ENCODE results near the gene BRD9. TPM values are rescaled to one million over a fixed set of nuclear protein-coding genes. Genes with fewer than 3 reads are reported as not detected.

BRD9 gene
- total and polyA plus RNA-seq, 2 experiments from 2014 or later = 18.2 to 30.6 TPM

DNA sequence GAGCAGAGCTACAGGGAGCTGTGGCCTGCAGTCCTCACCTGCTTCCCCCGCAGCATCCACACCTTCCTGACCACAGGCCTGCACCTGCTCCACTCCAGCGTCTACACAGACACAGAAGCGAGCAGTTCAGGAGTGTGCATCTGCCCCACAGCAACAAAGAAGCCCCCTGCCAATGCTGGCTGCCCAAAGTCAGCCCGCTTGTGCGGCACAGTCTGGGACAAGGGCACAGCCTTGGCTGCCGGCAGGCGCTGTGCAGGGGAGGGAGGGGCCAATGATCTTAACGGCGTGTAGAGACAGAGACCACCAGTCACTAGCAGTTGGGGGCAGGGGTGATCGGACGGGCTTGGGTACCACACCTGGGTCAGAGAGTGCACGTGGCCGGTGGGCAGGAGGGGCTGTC lies 6.6 kb downstream of the BRD9 start:
- peaks cover 90% of the 10 kb centered on the region for H3K79me2 ChIP-seq (ENCODE audit: insufficient read depth)
- no peak overlapping the region for H3K4me2 ChIP-seq (ENCODE audit: unreplicated experiment)
- H3K9me2 ChIP-seq (ENCODE audit: insufficient read depth) = no peaks in the 10 kb centered on the region
- H4K20me1 ChIP-seq (ENCODE audit: insufficient read depth) = peaks cover 4% of the 10 kb centered on the region; the same call in 1 of the 2 replicates
- DNase-seq = no peak
- in situ Hi-C loops (cut with MboI) = no loop called here
- H3K9ac ChIP-seq = no peak overlapping the region
- no peak overlapping the region for H3K4me3 ChIP-seq
- H3K27me3 ChIP-seq (replicated peaks; ENCODE audit: insufficient read depth) = no peaks in the 10 kb centered on the region
- peaks cover 2% of the 10 kb centered on the region; the same call in 1 of the 2 replicates for H3K4me1 ChIP-seq (ENCODE audit: insufficient read depth)
- H3K27ac ChIP-seq = no peak overlapping the region
- peaks cover 26% of the 10 kb centered on the region; the same call in 1 of the 2 replicates for H3K36me3 ChIP-seq (ENCODE audit: low read depth)
- H3F3A ChIP-seq (ENCODE audit: insufficient read depth) = no peaks in the 10 kb centered on the region
- no peak for TF ChIP-seq EZH2phosphoT487 (IDR thresholded peaks at IDR 0.05; ENCODE audit: insufficient read depth, low read depth)
- TF ChIP-seq EZH2 (IDR thresholded peaks at IDR 0.05; ENCODE audit: insufficient read depth, poor library complexity, severe bottlenecking) = no peak
- WGBS, 2 experiments (ENCODE audit: low coverage in 1 of 2, low lambda C conversion rate in 2 of 2, missing lambda C conversion rate in 2 of 2) = 93 to 95% methylated on average over 13 of the region's 13 CpGs
- no peak overlapping the region for H2AFZ ChIP-seq
- no peaks in the 10 kb centered on the region for H3K9me3 ChIP-seq (ENCODE audit: low read depth)

DNA sequence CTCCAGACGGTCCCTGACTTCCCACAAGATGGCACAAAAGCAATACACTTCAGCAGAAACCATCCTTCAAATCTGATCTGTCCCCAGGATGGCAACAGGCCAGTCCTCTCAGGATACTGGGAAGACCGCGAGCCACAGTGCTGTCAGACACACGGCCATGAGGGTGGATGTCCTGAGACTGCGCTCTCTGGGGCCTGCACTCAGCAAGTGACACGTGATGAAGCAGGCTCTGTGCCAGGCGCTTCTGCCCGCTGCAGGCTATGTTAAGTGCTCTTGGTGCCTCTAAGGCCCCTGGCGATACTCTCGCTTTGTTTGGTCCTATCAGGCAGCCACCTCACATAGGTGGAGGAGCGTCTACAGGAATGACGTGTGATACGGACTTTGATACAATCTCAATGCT lies 7.1 kb downstream of the BRD9 start:
- DNase-seq = no peak
- H3K27ac ChIP-seq = no peak overlapping the region
- no peak overlapping the region for H3K4me2 ChIP-seq (ENCODE audit: unreplicated experiment)
- 93 to 96% methylated on average over 13 of the region's 13 CpGs for WGBS, 2 experiments (ENCODE audit: low coverage in 1 of 2, low lambda C conversion rate in 2 of 2, missing lambda C conversion rate in 2 of 2)
- no peaks in the 10 kb centered on the region for H3K9me3 ChIP-seq (ENCODE audit: low read depth)
- peaks cover 26% of the 10 kb centered on the region; the same call in 1 of the 2 replicates for H3K36me3 ChIP-seq (ENCODE audit: low read depth)
- H3K4me1 ChIP-seq (ENCODE audit: insufficient read depth) = no peaks in the 10 kb centered on the region
- H2AFZ ChIP-seq = no peak overlapping the region
- H3K9me2 ChIP-seq (ENCODE audit: insufficient read depth) = no peaks in the 10 kb centered on the region
- H3K27me3 ChIP-seq (replicated peaks; ENCODE audit: insufficient read depth) = no peaks in the 10 kb centered on the region
- H3F3A ChIP-seq (ENCODE audit: insufficient read depth) = no peaks in the 10 kb centered on the region
- H4K20me1 ChIP-seq (ENCODE audit: insufficient read depth) = peaks cover 4% of the 10 kb centered on the region; the same call in 1 of the 2 replicates
- in situ Hi-C loops (cut with MboI) = no loop called here
- H3K4me3 ChIP-seq = no peak overlapping the region
- H3K9ac ChIP-seq = no peak overlapping the region
- TF ChIP-seq EZH2phosphoT487 (IDR thresholded peaks at IDR 0.05; ENCODE audit: insufficient read depth, low read depth) (no peak), EZH2 (IDR thresholded peaks at IDR 0.05; ENCODE audit: insufficient read depth, poor library complexity, severe bottlenecking) (no peak)
- H3K79me2 ChIP-seq (ENCODE audit: insufficient read depth) = peaks cover 85% of the 10 kb centered on the region

DNA sequence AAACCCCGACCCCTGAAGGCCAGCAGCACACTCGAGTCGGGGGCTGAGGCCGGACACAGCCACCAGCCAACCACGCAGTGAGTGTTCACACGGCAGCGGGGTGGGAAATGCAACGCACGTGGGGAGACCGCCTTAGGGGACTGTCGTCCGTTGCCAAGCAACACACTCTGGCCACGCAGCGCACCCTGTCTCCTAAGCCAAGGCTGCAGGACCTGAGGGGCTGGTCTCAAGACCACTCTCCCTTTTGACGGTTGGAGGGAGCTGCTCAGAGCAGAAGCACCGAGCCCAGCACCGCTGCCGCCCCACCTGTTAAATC lies 7.5 kb downstream of the BRD9 start:
- Histone ChIP-seq H3K9me2 (ENCODE audit: insufficient read depth) (no peaks in the 10 kb centered on the region), H3K9ac (no peak overlapping the region), H3K36me3 (ENCODE audit: low read depth) (peaks cover 26% of the 10 kb centered on the region; the same call in 1 of the 2 replicates), H2AFZ (no peak overlapping the region), H3K4me3 (no peak overlapping the region), H3K79me2 (ENCODE audit: insufficient read depth) (peaks cover 80% of the 10 kb centered on the region), H3K9me3 (ENCODE audit: low read depth) (no peaks in the 10 kb centered on the region), H3K4me2 (ENCODE audit: unreplicated experiment) (no peak overlapping the region), H3F3A (ENCODE audit: insufficient read depth) (no peaks in the 10 kb centered on the region), H4K20me1 (ENCODE audit: insufficient read depth) (peaks cover 4% of the 10 kb centered on the region; the same call in 1 of the 2 replicates), H3K27ac (no peak overlapping the region), H3K27me3 (replicated peaks; ENCODE audit: insufficient read depth) (no peaks in the 10 kb centered on the region), H3K4me1 (ENCODE audit: insufficient read depth) (no peaks in the 10 kb centered on the region)
- TF ChIP-seq EZH2 (IDR thresholded peaks at IDR 0.05; ENCODE audit: insufficient read depth, poor library complexity, severe bottlenecking) = no peak
- no peak for TF ChIP-seq EZH2phosphoT487 (IDR thresholded peaks at IDR 0.05; ENCODE audit: insufficient read depth, low read depth)
- no peak for DNase-seq
- in situ Hi-C loops (cut with MboI) = no loop called here
- 94 to 95% methylated on average over 17 to 18 of the region's 18 CpGs for WGBS, 2 experiments (ENCODE audit: low coverage in 1 of 2, low lambda C conversion rate in 2 of 2, missing lambda C conversion rate in 2 of 2)

DNA sequence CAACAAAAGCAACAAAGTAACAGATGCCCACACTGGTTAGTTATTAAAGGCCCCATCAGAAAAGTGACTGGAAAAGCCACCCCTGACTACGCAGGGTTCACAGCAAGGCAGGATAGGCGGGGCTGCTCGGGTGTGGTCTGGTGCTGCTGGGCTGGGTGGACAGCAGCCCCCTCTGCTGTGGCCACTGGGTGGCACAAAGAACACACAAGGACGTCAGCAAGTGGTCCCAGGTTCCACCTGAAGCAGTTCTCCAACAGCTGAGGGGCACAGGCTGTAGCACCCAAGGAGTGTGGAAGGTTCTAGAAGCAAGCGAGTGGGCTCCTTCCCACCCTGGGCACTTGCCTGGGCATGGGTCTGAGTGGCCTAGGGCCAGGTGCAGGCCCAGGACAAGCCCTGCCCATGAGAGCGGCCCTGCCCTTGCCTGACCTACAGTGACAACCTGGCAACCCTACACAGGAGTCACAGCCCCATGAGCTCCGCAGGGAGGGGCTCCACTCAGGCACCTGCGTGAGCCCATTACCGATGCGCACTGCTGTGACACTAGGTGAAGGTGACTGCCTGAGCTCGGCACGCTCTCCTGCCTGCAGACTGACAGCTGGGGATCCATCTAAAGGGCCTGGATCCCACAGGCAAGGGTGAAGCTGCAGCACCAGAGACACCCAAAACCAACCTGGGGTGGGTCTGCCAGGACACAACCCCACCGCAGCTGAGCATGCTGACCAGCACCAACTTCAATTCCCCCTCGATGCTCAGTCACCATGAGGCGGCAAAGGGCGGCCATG lies 8.1 kb downstream of the BRD9 start:
- H4K20me1 ChIP-seq (ENCODE audit: insufficient read depth) = peaks cover 4% of the 10 kb centered on the region; the same call in 1 of the 2 replicates
- no peak overlapping the region for H3K9ac ChIP-seq
- no peaks in the 10 kb centered on the region for H3K27me3 ChIP-seq (replicated peaks; ENCODE audit: insufficient read depth)
- H2AFZ ChIP-seq = no peak overlapping the region
- 82 to 85% methylated on average over 16 of the region's 16 CpGs for WGBS, 2 experiments (ENCODE audit: low coverage in 1 of 2, low lambda C conversion rate in 2 of 2, missing lambda C conversion rate in 2 of 2)
- no peaks in the 10 kb centered on the region for H3K9me2 ChIP-seq (ENCODE audit: insufficient read depth)
- H3K27ac ChIP-seq = no peak overlapping the region
- no peaks in the 10 kb centered on the region for H3K4me1 ChIP-seq (ENCODE audit: insufficient read depth)
- H3K79me2 ChIP-seq (ENCODE audit: insufficient read depth) = peaks cover 75% of the 10 kb centered on the region
- H3K4me2 ChIP-seq (ENCODE audit: unreplicated experiment) = no peak overlapping the region
- no peaks in the 10 kb centered on the region for H3F3A ChIP-seq (ENCODE audit: insufficient read depth)
- DNase-seq = no peak
- H3K9me3 ChIP-seq (ENCODE audit: low read depth) = no peaks in the 10 kb centered on the region
- peaks cover 26% of the 10 kb centered on the region; the same call in 1 of the 2 replicates for H3K36me3 ChIP-seq (ENCODE audit: low read depth)
- TF ChIP-seq EZH2phosphoT487 (IDR thresholded peaks at IDR 0.05; ENCODE audit: insufficient read depth, low read depth) (no peak), EZH2 (IDR thresholded peaks at IDR 0.05; ENCODE audit: insufficient read depth, poor library complexity, severe bottlenecking) (no peak)
- no peak overlapping the region for H3K4me3 ChIP-seq
- in situ Hi-C loops (cut with MboI) = no loop called here
